MM.1S (cell line): Measurements from ENCODE around the gene PRKD1.

Experiments
- EZH2 ChIP-seq: fragments of 300-600 bp; sonication (generic); optimal IDR thresholded peaks from 2 replicates; pipeline ENCODE3; 2017; ENCODE audit warnings: low read depth, mild to moderate bottlenecking, antibody characterized with exemption, low read length, mixed read lengths
- EZH2phosphoT487 ChIP-seq: fragments of 300-600 bp; sonication (generic); IDR thresholded peaks from 2 replicates; pipeline ENCODE4 v1.6.1; 2018; ENCODE audit warnings: antibody characterized with exemption, low read length
- TF ChIP-seq, protein P1 (sequence below): fragments of 300-600 bp; sonication (generic); IDR thresholded peaks from 2 replicates; pipeline ENCODE4 v1.5.1; 2016; ENCODE audit warnings: antibody characterized with exemption, low read length, mixed read lengths

DNA sequence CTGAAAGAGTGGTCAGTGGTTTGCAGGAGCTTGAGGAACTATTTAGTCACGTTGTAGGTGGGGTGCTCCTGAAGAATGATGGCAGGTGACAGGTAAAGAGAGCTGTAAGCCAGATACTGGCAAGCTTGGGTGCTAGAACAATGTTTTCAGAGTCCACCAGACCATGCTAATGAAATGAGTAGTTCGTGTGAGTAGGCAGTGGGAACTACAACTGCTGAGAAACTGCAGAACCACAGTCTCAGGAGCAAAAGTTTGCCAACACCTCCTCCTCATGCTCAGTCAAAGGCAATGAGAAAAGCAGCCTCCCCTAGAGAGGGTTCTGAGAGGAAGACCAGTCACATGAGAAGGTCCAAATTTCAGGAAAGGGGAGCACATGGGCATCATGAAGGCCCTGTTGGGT, 91.3 kb downstream of the PRKD1 start:
- TF ChIP-seq, protein P1, sequence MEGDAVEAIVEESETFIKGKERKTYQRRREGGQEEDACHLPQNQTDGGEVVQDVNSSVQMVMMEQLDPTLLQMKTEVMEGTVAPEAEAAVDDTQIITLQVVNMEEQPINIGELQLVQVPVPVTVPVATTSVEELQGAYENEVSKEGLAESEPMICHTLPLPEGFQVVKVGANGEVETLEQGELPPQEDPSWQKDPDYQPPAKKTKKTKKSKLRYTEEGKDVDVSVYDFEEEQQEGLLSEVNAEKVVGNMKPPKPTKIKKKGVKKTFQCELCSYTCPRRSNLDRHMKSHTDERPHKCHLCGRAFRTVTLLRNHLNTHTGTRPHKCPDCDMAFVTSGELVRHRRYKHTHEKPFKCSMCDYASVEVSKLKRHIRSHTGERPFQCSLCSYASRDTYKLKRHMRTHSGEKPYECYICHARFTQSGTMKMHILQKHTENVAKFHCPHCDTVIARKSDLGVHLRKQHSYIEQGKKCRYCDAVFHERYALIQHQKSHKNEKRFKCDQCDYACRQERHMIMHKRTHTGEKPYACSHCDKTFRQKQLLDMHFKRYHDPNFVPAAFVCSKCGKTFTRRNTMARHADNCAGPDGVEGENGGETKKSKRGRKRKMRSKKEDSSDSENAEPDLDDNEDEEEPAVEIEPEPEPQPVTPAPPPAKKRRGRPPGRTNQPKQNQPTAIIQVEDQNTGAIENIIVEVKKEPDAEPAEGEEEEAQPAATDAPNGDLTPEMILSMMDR = no peak
- TF ChIP-seq EZH2 (no peak), EZH2phosphoT487 (no peak)
